Eye (tissue), 1 donor: ENCODE measurements around the gene PPM1G.
A peak's percentile ranks its signal among the peaks of the same experiment; 100 is the strongest.
"Not testable (repeated sequence)": the region's sequence is repeated elsewhere in the genome, so short reads cannot be mapped to it uniquely, and the experiment has no call there.

Experiments used
- DNase-seq: peaks from one replicate; pipeline ENCODE4 v3.0.0-alpha.2; 2015

The PPM1G gene

GRCh38 chr2:27409321-27410073, at the start of gene PPM1G:
Gene PPM1G (minus strand): TSS chr2:27409591. CDS start chr2:27409422, 169 bp downstream.
- peak; percentile 96 for DNase-seq

GRCh38 chr2:27453968-27454367, 44.6 kb upstream of the PPM1G start:
- DNase-seq: no peak

GRCh38 chr2:27451095-27451494, 41.7 kb upstream of the PPM1G start:
- DNase-seq: no peak

GRCh38 chr2:27448381-27448780, 39.0 kb upstream of the PPM1G start:
- DNase-seq: no peak

- DNase-seq: no peak
These were observed 36.7 kb upstream of the PPM1G start for GRCh38 chr2:27446057-27446456.

- no peak for DNase-seq
These were observed 36.2 kb upstream of the PPM1G start for GRCh38 chr2:27445615-27446014.

- DNase-seq: no peak
These were observed 35.8 kb upstream of the PPM1G start for GRCh38 chr2:27445155-27445554.

- DNase-seq: no peak
These were observed 33.5 kb upstream of the PPM1G start for GRCh38 chr2:27442920-27443282.

GRCh38 chr2:27441958-27442919, 32.8 kb upstream of the PPM1G start, which contains the start of gene KRTCAP3:
Gene KRTCAP3 (plus strand): TSS chr2:27442381. CDS start chr2:27442413, 32 bp downstream.
- peak; percentile 59 for DNase-seq

GRCh38 chr2:27441226-27441926, 32.0 kb upstream of the PPM1G start:
- peak; percentile 19 for DNase-seq

- no peak for DNase-seq
These were observed 26.2 kb upstream of the PPM1G start for GRCh38 chr2:27435628-27436027.

GRCh38 chr2:27431395-27431794, 22.0 kb upstream of the PPM1G start:
- DNase-seq: no peak

- DNase-seq: peak; percentile 88
These were observed 19.7 kb upstream of the PPM1G start for GRCh38 chr2:27428978-27429541.

- DNase-seq: peak; percentile 98
These were observed 19.0 kb upstream of the PPM1G start, which contains the start of gene NRBP1 for GRCh38 chr2:27428213-27428977. Gene NRBP1 (plus strand): TSS chr2:27428631. CDS start chr2:27433274, 4,643 bp downstream.

GRCh38 chr2:27427863-27428212, 18.4 kb upstream of the PPM1G start:
- DNase-seq: no peak

GRCh38 chr2:27425039-27425438, 15.6 kb upstream of the PPM1G start:
- DNase-seq: not testable (repeated sequence)

- no peak for DNase-seq
These were observed 13.6 kb upstream of the PPM1G start for GRCh38 chr2:27422958-27423357.

GRCh38 chr2:27421660-27422250, 12.4 kb upstream of the PPM1G start:
- no peak for DNase-seq

GRCh38 chr2:27420996-27421395, 11.6 kb upstream of the PPM1G start:
- no peak for DNase-seq

GRCh38 chr2:27416151-27416550, 6.8 kb upstream of the PPM1G start:
- no peak for DNase-seq

- DNase-seq: no peak
These were observed 3.2 kb upstream of the PPM1G start for GRCh38 chr2:27412419-27413152.
